RWPE1 (cell line): ENCODE data around the gene P3H3.
"Not testable (repeated sequence)": the region's sequence is repeated elsewhere in the genome, so short reads cannot be mapped to it uniquely, and the experiment has no call there.

ENCODE experiments used
- CTCF ChIA-PET: fragments of 350-600 bp; sonication (Branson Sonifier 250); formaldehyde crosslinking; extraction: SDS; loops from one replicate; lab custom pipeline; 2021; lab: Yijun Ruan, JAX
- POLR2A ChIA-PET: fragments of 400-600 bp; formaldehyde crosslinking; extraction: SDS; loops from one replicate; lab custom pipeline; 2020; ENCODE audit warnings: antibody characterized with exemption; ENCODE audit not compliant: low non-redundant PET; lab: Yijun Ruan, JAX
- DNase-seq: peaks from one replicate; pipeline ENCODE4 v3.0.0; 2012; ENCODE audit warnings: low spot score
- H3K27ac ChIP-seq: fragments of 450-650 bp; 2 replicates; pipeline ENCODE4 v1.5.1; 2017
- CTCF ChIP-seq: fragments of 450-650 bp; conservative IDR thresholded peaks from 2 replicates; pipeline ENCODE4 v1.5.1; 2017; ENCODE audit warnings: low read depth, mild to moderate bottlenecking

Gene P3H3

GRCh38 chr12:6863586-6864321 lies 35.5 kb downstream of the P3H3 start:
- no peak for TF ChIP-seq CTCF
- ChIA-PET CTCF (interaction anchor here (1.4 kb wide), 1 partner anchor 9 kb away, joined by 3 read pairs; no protein-coding TSS in a partner anchor), POLR2A (no interaction called here)
- no peak overlapping the region for H3K27ac ChIP-seq
- DNase-seq, result no peak

- H3K27ac ChIP-seq, DNase-seq: not testable (repeated sequence)
- ChIA-PET POLR2A (interaction anchor here (1.1 kb wide), 1 partner anchor 13 kb away, joined by 7 read pairs; the partner anchor contains the start of gene USP5), CTCF (interaction anchor here (0.7 kb wide), 1 partner anchor 183 kb away, joined by 4 read pairs; no protein-coding TSS in a partner anchor)
Observed at GRCh38 chr12:6865307-6865706, 37.1 kb downstream of the P3H3 start.

GRCh38 chr12:6866163-6866919 lies 38.1 kb downstream of the P3H3 start:
- no peak for DNase-seq
- no peak for TF ChIP-seq CTCF
- ChIA-PET CTCF (interaction anchor here (0.5 kb wide), 1 partner anchor 78 kb away, joined by 3 read pairs; no protein-coding TSS in a partner anchor), POLR2A (interaction anchor here (0.6 to 2.3 kb wide), 2 partner anchors 14 to 80 kb away, joined by 3 to 13 read pairs; partner anchors contain the start of gene USP5)
- peak overlapping the region; percentile 84 for H3K27ac ChIP-seq

GRCh38 chr12:6866920-6867412 lies 38.8 kb downstream of the P3H3 start:
- ChIA-PET CTCF (no interaction called here), POLR2A (interaction anchor here (0.6 to 2.3 kb wide), 2 partner anchors 15 to 79 kb away, joined by 3 to 13 read pairs; partner anchors contain the start of gene USP5)
- no peak for TF ChIP-seq CTCF
- H3K27ac ChIP-seq, result peak overlapping the region; percentile 84
- no peak for DNase-seq

GRCh38 chr12:6867413-6868210 lies 39.4 kb downstream of the P3H3 start, which contains the start of gene TPI1:
Gene TPI1 (plus strand): TSS chr12:6867531. CDS start chr12:6867567, 36 bp downstream.
- POLR2A ChIA-PET, result interaction anchor here (2.3 kb wide), 1 partner anchor 15 kb away, joined by 13 read pairs; the partner anchor contains the start of gene USP5
- DNase-seq, result peak; percentile 84
- TF ChIP-seq CTCF, result no peak

More at GRCh38 chr12:6867413-6868210, 39.4 kb downstream of the P3H3 start, which contains the start of gene TPI1:
- CTCF ChIA-PET, result interaction anchor here (0.6 kb wide), 1 partner anchor 75 kb away, joined by 3 read pairs; no protein-coding TSS in a partner anchor
- H3K27ac ChIP-seq, result peak within 1 kb of the TSS; percentile 84
